Suprapubic skin (tissue), 4 donors: Measurements from ENCODE around the gene TBX4. TPM values are rescaled to one million over a fixed set of nuclear protein-coding genes. Genes with fewer than 3 reads are reported as not detected.
"Not testable (repeated sequence)": the region's sequence is repeated elsewhere in the genome, so short reads cannot be mapped to it uniquely, and the experiment has no call there.

Source experiments
- DNase-seq, 2 donors: peaks; one replicate each; pipeline ENCODE4 v3.0.0-alpha.2; 2019; ENCODE audit warnings: low spot score in 2 of 2
- H3K27ac ChIP-seq: fragments of 200-600 bp; sonication (generic); one replicate; pipeline ENCODE4 v1.5.1; 2019
- H3K27me3 ChIP-seq: fragments of 200-600 bp; sonication (generic); one replicate; pipeline ENCODE4 v1.5.1; 2019
- H3K36me3 ChIP-seq: fragments of 200-600 bp; sonication (generic); one replicate; pipeline ENCODE4 v1.5.1; 2019
- H3K4me1 ChIP-seq: fragments of 200-600 bp; sonication (generic); one replicate; pipeline ENCODE4 v1.5.1; 2019
- H3K4me3 ChIP-seq: fragments of 200-600 bp; sonication (generic); one replicate; pipeline ENCODE4 v1.5.1; 2019; ENCODE audit warnings: mild to moderate bottlenecking
- H3K9me3 ChIP-seq: fragments of 200-600 bp; sonication (generic); one replicate; pipeline ENCODE4 v1.5.1; 2019
- CTCF ChIP-seq, 2 donors: fragments of 200-600 bp in 1 of 2; fragments of 450-650 bp in 1 of 2; sonication (generic) in 1 of 2; IDR thresholded peaks; one replicate each; pipeline ENCODE4 v1.5.1; 2016 to 2019; ENCODE audit warnings: antibody characterized with exemption in 2 of 2, mild to moderate bottlenecking in 1 of 2, moderate library complexity in 1 of 2
- EP300 ChIP-seq: sonication (generic); formaldehyde crosslinking; IDR thresholded peaks from one replicate; pipeline ENCODE4 v1.6.1; 2017; ENCODE audit warnings: antibody characterized with exemption
- POLR2A ChIP-seq, 2 donors: fragments of 450-650 bp; IDR thresholded peaks; one replicate each; pipeline ENCODE4 v1.6.1; 2017; ENCODE audit warnings: antibody characterized with exemption in 2 of 2, mild to moderate bottlenecking in 2 of 2, moderate library complexity in 2 of 2
- POLR2AphosphoS5 ChIP-seq, 3 donors: sonication (generic); formaldehyde crosslinking; IDR thresholded peaks; one replicate each; pipeline ENCODE4 v1.6.1; 2017; ENCODE audit warnings: antibody characterized with exemption in 3 of 3
- WGBS: methylation state at CpG from one replicate; pipeline ENCODE4 v1.1.5; 2018; 5-methylcytosine and 5-hydroxymethylcytosine counted together
- total RNA-seq, 4 donors: library from RNA; depleted of rRNA; stranded (reverse); fragments of >200 nt; gene quantifications; one replicate each; pipeline ENCODE4 v1.1.0, GENCODE V29; 2016

Gene TBX4
- total RNA-seq, 4 donors from 2014 or later, result 0.30 to 0.56 TPM; not detected in 2

- WGBS, result 85% methylated on average over 3 of the region's 3 CpGs
- no peaks in the 10 kb centered on the region for H3K27me3 ChIP-seq
- TF ChIP-seq POLR2A (IDR thresholded peaks at IDR 0.05), result no peak
- TF ChIP-seq POLR2AphosphoS5 (IDR thresholded peaks at IDR 0.05), result no peak
- no peak for TF ChIP-seq EP300
- no peak for TF ChIP-seq CTCF (IDR thresholded peaks at IDR 0.05)
Measured at GRCh38 chr17:61491981-61492380, 39.8 kb downstream of the TBX4 start.

GRCh38 chr17:61492759-61493526, 40.7 kb downstream of the TBX4 start:
- peaks cover 4% of the 10 kb centered on the region for H3K4me1 ChIP-seq
- no peak overlapping the region for H3K27ac ChIP-seq
- H3K4me3 ChIP-seq, result no peak overlapping the region
- WGBS, result 77% methylated on average over 8 of the region's 8 CpGs
- TF ChIP-seq EP300 (no peak), POLR2A (IDR thresholded peaks at IDR 0.05) (no peak), CTCF (IDR thresholded peaks at IDR 0.05) (no peak), POLR2AphosphoS5 (IDR thresholded peaks at IDR 0.05) (no peak)
- H3K9me3 ChIP-seq, result no peaks in the 10 kb centered on the region
- H3K27me3 ChIP-seq, result no peaks in the 10 kb centered on the region
- no peak for DNase-seq
- H3K36me3 ChIP-seq, result no peaks in the 10 kb centered on the region

More at GRCh38 chr17:61491981-61492380, 39.8 kb downstream of the TBX4 start:
- Histone ChIP-seq H3K9me3 (no peaks in the 10 kb centered on the region), H3K4me3 (no peak overlapping the region), H3K27ac (no peak overlapping the region), H3K36me3 (no peaks in the 10 kb centered on the region), H3K4me1 (peaks cover 4% of the 10 kb centered on the region)
- DNase-seq, result no peak

GRCh38 chr17:61493830-61494324, 41.7 kb downstream of the TBX4 start:
- H3K27me3 ChIP-seq, H3K9me3 ChIP-seq, H3K4me1 ChIP-seq, H3K4me3 ChIP-seq, H3K27ac ChIP-seq, H3K36me3 ChIP-seq, DNase-seq: not testable (repeated sequence)
- 92% methylated on average over 7 of the region's 7 CpGs for WGBS

GRCh38 chr17:61494325-61495160, 42.3 kb downstream of the TBX4 start:
- H3K9me3 ChIP-seq, result no peaks in the 10 kb centered on the region
- 71% methylated on average over 13 of the region's 13 CpGs for WGBS
- no peak overlapping the region for H3K27ac ChIP-seq

More at GRCh38 chr17:61494325-61495160, 42.3 kb downstream of the TBX4 start:
- Histone ChIP-seq H3K4me3 (no peak overlapping the region), H3K4me1 (peaks cover 4% of the 10 kb centered on the region), H3K36me3 (no peaks in the 10 kb centered on the region), H3K27me3 (no peaks in the 10 kb centered on the region)
- TF ChIP-seq EP300 (no peak), POLR2AphosphoS5 (IDR thresholded peaks at IDR 0.05) (no peak), CTCF (IDR thresholded peaks at IDR 0.05) (no peak), POLR2A (IDR thresholded peaks at IDR 0.05) (no peak)
- no peak for DNase-seq
